Keratinocyte (primary cell): Measurements from ENCODE around the gene GFRA4. TPM values are rescaled to one million over a fixed set of nuclear protein-coding genes. Genes with fewer than 3 reads are reported as not detected.

Source experiments
- DNase-seq: peaks from one replicate; pipeline ENCODE4 v3.0.0-alpha.2; 2011; ENCODE audit warnings: low read depth, missing footprints, low spot score
- FAIRE-seq: peaks from 2 replicates; lab custom pipeline; 2011; peaks lifted over from hg19 to GRCh38; lab: Jason Lieb, UNC
- H2AFZ ChIP-seq: 2 replicates; pipeline ENCODE4 v1.6.0; 2012; ENCODE audit warnings: low read length, control low read depth, inconsistent platforms; ENCODE audit not compliant: control insufficient read depth
- H3K27ac ChIP-seq: 2 replicates; pipeline ENCODE4 v1.5.1; 2011; ENCODE audit warnings: low read length; ENCODE audit not compliant: control insufficient read depth, insufficient read depth
- H3K27me3 ChIP-seq: 3 replicates; pipeline ENCODE4 v1.6.0; 2011; ENCODE audit warnings: low read length; ENCODE audit not compliant: control insufficient read depth, insufficient read depth; ENCODE audit errors: extremely low read depth
- H3K36me3 ChIP-seq, 2 experiments: 2 replicates in 1 of 2; 3 replicates in 1 of 2; pipeline ENCODE4 v1.5.1; 2011; ENCODE audit warnings: low read length in 2 of 2, mild to moderate bottlenecking in 1 of 2; ENCODE audit not compliant: control insufficient read depth in 2 of 2, insufficient read depth in 2 of 2; ENCODE audit errors: extremely low read depth in 1 of 2
- H3K4me1 ChIP-seq: 3 replicates; pipeline ENCODE4 v1.5.1; 2011; ENCODE audit warnings: low read length; ENCODE audit not compliant: control insufficient read depth, insufficient read depth; ENCODE audit errors: extremely low read depth
- H3K4me2 ChIP-seq: 3 replicates; pipeline ENCODE4 v1.6.0; 2011; ENCODE audit warnings: low read depth, low read length; ENCODE audit not compliant: control insufficient read depth, insufficient read depth; ENCODE audit errors: extremely low read depth
- H3K4me3 ChIP-seq, 3 experiments: fragments of 200-600 bp in 1 of 3; sonication (generic) in 1 of 3; 2 replicates in 2 of 3; 3 replicates in 1 of 3; pipeline ENCODE4 v1.5.1; 2011 to 2016; ENCODE audit warnings: low read length in 3 of 3, mild to moderate bottlenecking in 3 of 3, control low read depth in 2 of 3, inconsistent platforms in 1 of 3, low read depth in 1 of 3, mixed read lengths in 1 of 3, mixed run types in 1 of 3, moderate library complexity in 1 of 3; ENCODE audit not compliant: control insufficient read depth in 2 of 3, insufficient read depth in 2 of 3; ENCODE audit errors: extremely low read depth in 1 of 3
- H3K79me2 ChIP-seq: 2 replicates; pipeline ENCODE4 v1.6.0; 2012; ENCODE audit warnings: low read length; ENCODE audit not compliant: control insufficient read depth, insufficient read depth
- H3K9ac ChIP-seq: 3 replicates; pipeline ENCODE4 v1.6.0; 2011; ENCODE audit warnings: low read length; ENCODE audit not compliant: control insufficient read depth, insufficient read depth; ENCODE audit errors: extremely low read depth
- H3K9me1 ChIP-seq: 3 replicates; pipeline ENCODE4 v1.6.0; 2011; ENCODE audit warnings: low read length; ENCODE audit not compliant: control insufficient read depth, insufficient read depth; ENCODE audit errors: extremely low read depth
- H3K9me3 ChIP-seq: 2 replicates; pipeline ENCODE4 v1.5.1; 2012; ENCODE audit warnings: low read depth, low read length; ENCODE audit not compliant: control insufficient read depth
- H4K20me1 ChIP-seq: 3 replicates; pipeline ENCODE4 v1.6.0; 2011; ENCODE audit warnings: low read length; ENCODE audit not compliant: control insufficient read depth, insufficient read depth; ENCODE audit errors: extremely low read depth
- CTCF ChIP-seq, 3 experiments: IDR thresholded peaks in 1 of 3; conservative IDR thresholded peaks in 1 of 3; optimal IDR thresholded peaks in 1 of 3; 2 replicates in 2 of 3; 3 replicates in 1 of 3; pipeline versions ENCODE3 to v1.5.1; 2011; ENCODE audit warnings: low read length in 3 of 3, mild to moderate bottlenecking in 3 of 3, moderate library complexity in 2 of 3, control low read depth in 1 of 3, inconsistent platforms in 1 of 3; ENCODE audit not compliant: insufficient read depth in 2 of 3; ENCODE audit errors: extremely low read depth in 1 of 3
- EZH2 ChIP-seq: IDR thresholded peaks from one replicate; pipeline ENCODE4 v1.6.1; 2012; ENCODE audit warnings: inconsistent platforms, mild to moderate bottlenecking, low read length, moderate library complexity
- dilution Hi-C: fragments of 300-500 bp; cut with MboI; formaldehyde crosslinking; loops from one replicate; pipeline ENCODE4 v1.7.0; 2020; ENCODE audit warnings: low sequenced_read_pairs; ENCODE audit not compliant: extremely low pct_ligation_motif_present
- polyA plus RNA-seq, 5 experiments: library from polyadenylated mRNA; depleted of rRNA in 3 of 5; stranded (reverse) in 3 of 5; stranded (forward) in 1 of 5; unstranded in 1 of 5; fragments of >200 nt; gene quantifications; 1 replicate in 1 of 5; 2 replicates in 3 of 5; 3 replicates in 1 of 5; pipeline versions ENCODE4 v1.2.1 to v1.2.3, GENCODE V29; 2011 to 2012; ENCODE audit warnings: missing spikeins in 2 of 5, low read depth in 1 of 5, low replicate concordance in 1 of 5

GFRA4 gene
- polyA plus RNA-seq, 1 donor (not counting 4 experiments of a cell fraction or from before 2014, with no cell fraction given): not detected

GRCh38 chr20:3711484-3711941, 48.3 kb upstream of the GFRA4 start:
- H3K4me2 ChIP-seq: no peak overlapping the region
- no peak for DNase-seq
- H3K9ac ChIP-seq: no peak overlapping the region
- dilution Hi-C loops: no loop called here
- H4K20me1 ChIP-seq: no peaks in the 10 kb centered on the region
- no peak overlapping the region for H3K4me3 ChIP-seq
- H3K27ac ChIP-seq: no peak overlapping the region
- no peaks in the 10 kb centered on the region for H3K9me3 ChIP-seq
- TF ChIP-seq EZH2 (no peak), CTCF (optimal IDR thresholded peaks at IDR 0.05 in 1 of 3, IDR thresholded peaks at IDR 0.05 in 1 of 3, conservative IDR thresholded peaks at IDR 0.05 in 1 of 3; ENCODE audit: extremely low read depth in 1 of 3, insufficient read depth in 2 of 3, low read length in 3 of 3) (no peak)
- no peaks in the 10 kb centered on the region for H3K79me2 ChIP-seq
- no peak for FAIRE-seq
- no peaks in the 10 kb centered on the region for H3K27me3 ChIP-seq
- H2AFZ ChIP-seq: no peak overlapping the region
- H3K9me1 ChIP-seq: no peaks in the 10 kb centered on the region
- no peaks in the 10 kb centered on the region for H3K36me3 ChIP-seq
- H3K4me1 ChIP-seq: no peaks in the 10 kb centered on the region

DNA sequence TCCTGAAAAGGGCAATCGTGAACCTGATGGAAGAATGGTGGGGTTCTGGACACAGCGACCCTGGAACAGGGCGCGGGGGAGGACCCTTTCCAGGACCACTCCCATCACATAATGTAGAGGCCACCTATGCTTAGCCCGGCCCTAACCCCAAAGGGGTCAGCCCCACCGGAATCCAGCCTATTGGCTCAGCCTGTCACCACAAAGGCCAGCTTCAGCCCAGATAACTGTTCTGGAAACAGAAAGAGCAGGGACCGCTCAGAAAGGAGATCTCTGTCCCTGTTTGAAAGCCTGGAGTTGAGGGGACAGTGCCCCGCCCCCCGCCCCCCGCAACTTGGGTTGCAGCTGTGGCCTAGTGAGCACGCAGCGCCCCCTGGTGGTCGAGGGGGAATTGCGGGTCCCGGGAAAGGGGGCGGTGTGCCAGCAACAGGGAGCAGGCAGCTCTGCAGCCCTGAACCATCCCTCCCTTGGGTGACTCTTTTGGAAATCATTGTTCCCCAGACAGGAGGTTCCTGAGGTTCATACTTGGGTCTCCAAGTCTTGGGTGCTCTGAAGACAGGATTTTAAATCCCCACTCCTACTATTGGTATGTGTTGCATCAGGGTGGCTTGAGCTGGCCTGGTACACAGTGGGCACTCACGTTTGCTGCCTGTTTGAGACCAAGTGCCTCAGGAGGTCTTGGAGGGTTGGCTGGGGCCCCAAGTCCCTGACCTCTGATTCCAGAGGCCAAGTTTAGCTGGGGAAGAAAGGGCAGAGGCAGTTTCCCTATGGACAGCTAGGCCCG, 47.7 kb upstream of the GFRA4 start:
- no peak for TF ChIP-seq EZH2
- peak; percentile 68 to 95 (median 93) for TF ChIP-seq CTCF (optimal IDR thresholded peaks at IDR 0.05 in 1 of 3, IDR thresholded peaks at IDR 0.05 in 1 of 3, conservative IDR thresholded peaks at IDR 0.05 in 1 of 3; ENCODE audit: extremely low read depth in 1 of 3, insufficient read depth in 2 of 3, low read length in 3 of 3)
- no peaks in the 10 kb centered on the region for H3K9me1 ChIP-seq
- no peak overlapping the region for H2AFZ ChIP-seq
- dilution Hi-C loops: no loop called here
- no peaks in the 10 kb centered on the region for H3K9me3 ChIP-seq
- no peak overlapping the region for H3K4me2 ChIP-seq
- no peak for DNase-seq
- no peak overlapping the region for H3K9ac ChIP-seq
- H3K27ac ChIP-seq: no peak overlapping the region
- no peaks in the 10 kb centered on the region for H3K79me2 ChIP-seq
- no peaks in the 10 kb centered on the region for H3K27me3 ChIP-seq
- H4K20me1 ChIP-seq: no peaks in the 10 kb centered on the region
- FAIRE-seq: no peak
- no peak overlapping the region for H3K4me3 ChIP-seq
- no peaks in the 10 kb centered on the region for H3K36me3 ChIP-seq
- H3K4me1 ChIP-seq: no peaks in the 10 kb centered on the region
